Measurements from ENCODE around the gene NDP. TPM values are rescaled to one million over a fixed set of nuclear protein-coding genes. Genes with fewer than 3 reads are reported as not detected.
"Not testable (repeated sequence)": the region's sequence is repeated elsewhere in the genome, so short reads cannot be mapped to it uniquely, and the experiment has no call there.

The NDP gene
- total RNA-seq, 4 donors from 2014 or later: not detected

DNA sequence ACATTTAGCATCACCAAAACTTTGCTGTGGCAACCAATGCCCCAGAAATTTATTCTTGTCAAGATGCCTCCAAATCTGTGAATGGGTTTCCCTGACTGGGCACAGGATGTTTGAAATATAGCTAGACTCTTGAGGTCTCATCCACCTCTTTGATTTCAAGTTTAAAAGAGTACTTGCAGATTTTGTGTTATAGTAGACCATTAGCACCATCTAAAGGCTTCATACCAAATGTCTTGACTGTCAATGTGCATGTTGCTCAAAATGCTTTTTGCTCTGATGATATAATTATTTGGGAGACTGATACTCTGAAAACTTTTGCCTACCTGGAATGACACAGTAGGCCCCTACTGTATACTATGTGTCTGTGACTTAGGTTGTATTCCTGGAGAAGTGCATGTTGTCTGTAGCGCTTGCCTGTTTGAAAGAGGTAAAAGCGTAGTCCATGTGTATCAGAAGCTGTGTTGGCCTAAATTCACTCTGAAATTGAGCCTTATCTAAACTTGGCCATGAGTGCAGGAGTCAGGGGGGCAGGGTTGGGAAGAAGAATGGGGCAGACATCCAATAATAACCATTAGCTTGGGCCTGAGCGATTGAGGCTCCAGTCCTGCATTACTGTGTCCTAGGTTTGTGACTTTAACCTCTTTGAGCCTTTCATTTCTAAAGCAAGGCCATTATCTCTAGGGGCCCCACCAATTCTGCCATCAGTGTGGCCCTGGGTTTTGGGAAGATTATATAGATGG, 33.8 kb downstream of the NDP start:
- no peaks in the 10 kb centered on the region for H3K9me3 ChIP-seq
- intact Hi-C loops (cut with DNase I): no loop called here
- no peak for DNase-seq
- TF ChIP-seq POLR2A (IDR thresholded peaks at IDR 0.05): no peak
- TF ChIP-seq, protein P1, sequence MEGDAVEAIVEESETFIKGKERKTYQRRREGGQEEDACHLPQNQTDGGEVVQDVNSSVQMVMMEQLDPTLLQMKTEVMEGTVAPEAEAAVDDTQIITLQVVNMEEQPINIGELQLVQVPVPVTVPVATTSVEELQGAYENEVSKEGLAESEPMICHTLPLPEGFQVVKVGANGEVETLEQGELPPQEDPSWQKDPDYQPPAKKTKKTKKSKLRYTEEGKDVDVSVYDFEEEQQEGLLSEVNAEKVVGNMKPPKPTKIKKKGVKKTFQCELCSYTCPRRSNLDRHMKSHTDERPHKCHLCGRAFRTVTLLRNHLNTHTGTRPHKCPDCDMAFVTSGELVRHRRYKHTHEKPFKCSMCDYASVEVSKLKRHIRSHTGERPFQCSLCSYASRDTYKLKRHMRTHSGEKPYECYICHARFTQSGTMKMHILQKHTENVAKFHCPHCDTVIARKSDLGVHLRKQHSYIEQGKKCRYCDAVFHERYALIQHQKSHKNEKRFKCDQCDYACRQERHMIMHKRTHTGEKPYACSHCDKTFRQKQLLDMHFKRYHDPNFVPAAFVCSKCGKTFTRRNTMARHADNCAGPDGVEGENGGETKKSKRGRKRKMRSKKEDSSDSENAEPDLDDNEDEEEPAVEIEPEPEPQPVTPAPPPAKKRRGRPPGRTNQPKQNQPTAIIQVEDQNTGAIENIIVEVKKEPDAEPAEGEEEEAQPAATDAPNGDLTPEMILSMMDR (IDR thresholded peaks at IDR 0.05): no peak
- WGBS, 2 donors: 88 to 90% methylated on average over 3 of the region's 3 CpGs
- H3K27me3 ChIP-seq: no peaks in the 10 kb centered on the region
- no peak overlapping the region for H3K4me3 ChIP-seq
- no peak overlapping the region for H3K27ac ChIP-seq
- H3K36me3 ChIP-seq: no peaks in the 10 kb centered on the region
- no peaks in the 10 kb centered on the region for H3K4me1 ChIP-seq

DNA sequence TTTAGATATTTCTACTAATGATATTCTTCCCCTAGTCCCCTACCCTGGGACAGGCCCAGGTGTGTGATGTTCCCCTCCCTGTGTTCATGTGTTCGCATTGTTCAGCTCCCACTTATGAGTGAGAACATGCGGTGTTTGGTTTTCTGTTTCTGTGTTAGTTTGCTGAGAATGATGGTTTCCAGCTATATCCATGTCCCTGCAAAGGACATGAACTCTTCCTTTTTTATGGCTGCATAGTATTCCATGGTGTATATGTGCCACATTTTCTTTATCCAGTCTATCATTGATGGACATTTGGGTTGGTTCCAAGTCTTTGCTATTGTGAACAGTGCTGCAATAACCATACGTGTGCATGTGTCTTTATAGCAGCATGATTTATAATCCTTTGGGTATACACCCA, 51.2 kb downstream of the NDP start:
- H3K4me3 ChIP-seq; H3K4me1 ChIP-seq; H3K27me3 ChIP-seq; H3K9me3 ChIP-seq; DNase-seq; H3K27ac ChIP-seq; intact Hi-C loops (cut with DNase I); H3K36me3 ChIP-seq: not testable (repeated sequence)
- WGBS, 2 donors: 81 to 89% methylated on average over 3 of the region's 3 CpGs

DNA sequence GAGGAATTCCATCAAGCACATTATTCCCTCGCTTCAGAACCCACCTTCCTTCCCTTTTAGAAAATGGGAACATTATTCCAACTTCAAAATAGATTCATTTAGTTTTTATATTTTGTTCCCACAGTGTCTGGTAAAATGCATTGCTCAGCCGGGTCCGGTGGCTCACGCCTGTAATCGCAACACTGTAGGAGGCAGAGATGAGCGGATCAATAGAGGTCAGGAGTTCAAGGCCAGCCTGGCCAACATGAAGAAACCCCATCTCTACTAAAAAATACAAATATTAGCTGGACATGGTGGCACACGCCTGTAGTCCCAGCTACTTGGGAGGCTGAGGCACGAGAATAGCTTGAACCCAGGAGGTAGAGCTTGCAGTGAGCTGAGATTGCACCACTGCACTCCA, 62.4 kb downstream of the NDP start:
- H3K9me3 ChIP-seq; H3K27ac ChIP-seq; DNase-seq; H3K36me3 ChIP-seq; H3K4me1 ChIP-seq; H3K27me3 ChIP-seq; H3K4me3 ChIP-seq; intact Hi-C loops (cut with DNase I): not testable (repeated sequence)
- WGBS, 2 donors: 60 to 77% methylated on average over 1 to 8 of the region's 8 CpGs

DNA sequence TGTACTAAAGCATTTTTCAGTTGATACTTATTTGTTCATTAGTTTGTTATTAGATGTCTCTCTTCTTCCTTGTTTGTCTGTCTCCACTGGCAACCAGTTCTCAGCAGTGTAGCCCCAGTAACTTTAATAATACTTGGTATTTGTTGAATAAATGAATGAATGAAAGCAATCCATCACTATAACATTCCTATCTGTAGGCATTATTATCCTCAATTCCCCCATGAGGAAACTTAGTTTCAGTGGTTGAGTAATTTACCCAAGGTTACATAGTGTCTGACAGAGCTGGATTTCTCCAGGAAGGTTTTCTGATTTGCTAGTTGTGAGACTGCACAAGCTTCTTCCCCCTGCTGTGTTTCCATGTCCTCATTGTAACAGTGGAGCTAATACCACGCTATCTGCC, 63.2 kb downstream of the NDP start:
- intact Hi-C loops (cut with DNase I): no loop called here
- DNase-seq: no peak
- Histone ChIP-seq H3K36me3 (no peaks in the 10 kb centered on the region), H3K27ac (no peak overlapping the region), H3K4me3 (no peak overlapping the region), H3K27me3 (no peaks in the 10 kb centered on the region), H3K4me1 (no peaks in the 10 kb centered on the region), H3K9me3 (no peaks in the 10 kb centered on the region)
- 22% methylated on average over 1 of the region's 1 CpG; no CpG with 5 or more reads in 1 of the 2 donors for WGBS, 2 donors
- TF ChIP-seq, protein P1 (IDR thresholded peaks at IDR 0.05): no peak
- no peak for TF ChIP-seq POLR2A (IDR thresholded peaks at IDR 0.05)

DNA sequence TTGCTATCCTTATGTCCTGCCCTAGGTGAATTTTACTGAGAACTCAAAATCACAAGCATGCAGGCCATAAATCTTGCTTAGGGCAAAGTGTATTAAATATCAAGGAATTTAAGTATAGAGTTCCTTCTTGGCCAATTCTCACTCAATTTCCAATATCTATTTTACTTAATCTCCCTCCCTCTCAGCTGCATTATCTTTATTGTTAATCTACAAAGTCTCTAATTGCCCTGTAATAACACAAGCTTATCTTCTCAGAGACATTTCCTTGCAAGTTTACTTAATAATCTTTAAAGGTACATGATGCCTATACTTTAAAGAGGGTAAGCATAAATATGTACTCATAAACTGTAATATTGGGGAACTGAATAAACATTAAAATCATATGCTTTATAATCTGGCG, 64.0 kb downstream of the NDP start:
- TF ChIP-seq, protein P1 (IDR thresholded peaks at IDR 0.05): no peak
- TF ChIP-seq POLR2A (IDR thresholded peaks at IDR 0.05): no peak
- no peak overlapping the region for H3K4me3 ChIP-seq
- intact Hi-C loops (cut with DNase I): no loop called here
- no peak overlapping the region for H3K27ac ChIP-seq
- H3K4me1 ChIP-seq: no peaks in the 10 kb centered on the region
- H3K9me3 ChIP-seq: no peaks in the 10 kb centered on the region
- H3K36me3 ChIP-seq: no peaks in the 10 kb centered on the region
- no peaks in the 10 kb centered on the region for H3K27me3 ChIP-seq
- 85 to 93% methylated on average over 1 of the region's 1 CpG for WGBS, 2 donors
- DNase-seq: no peak

DNA sequence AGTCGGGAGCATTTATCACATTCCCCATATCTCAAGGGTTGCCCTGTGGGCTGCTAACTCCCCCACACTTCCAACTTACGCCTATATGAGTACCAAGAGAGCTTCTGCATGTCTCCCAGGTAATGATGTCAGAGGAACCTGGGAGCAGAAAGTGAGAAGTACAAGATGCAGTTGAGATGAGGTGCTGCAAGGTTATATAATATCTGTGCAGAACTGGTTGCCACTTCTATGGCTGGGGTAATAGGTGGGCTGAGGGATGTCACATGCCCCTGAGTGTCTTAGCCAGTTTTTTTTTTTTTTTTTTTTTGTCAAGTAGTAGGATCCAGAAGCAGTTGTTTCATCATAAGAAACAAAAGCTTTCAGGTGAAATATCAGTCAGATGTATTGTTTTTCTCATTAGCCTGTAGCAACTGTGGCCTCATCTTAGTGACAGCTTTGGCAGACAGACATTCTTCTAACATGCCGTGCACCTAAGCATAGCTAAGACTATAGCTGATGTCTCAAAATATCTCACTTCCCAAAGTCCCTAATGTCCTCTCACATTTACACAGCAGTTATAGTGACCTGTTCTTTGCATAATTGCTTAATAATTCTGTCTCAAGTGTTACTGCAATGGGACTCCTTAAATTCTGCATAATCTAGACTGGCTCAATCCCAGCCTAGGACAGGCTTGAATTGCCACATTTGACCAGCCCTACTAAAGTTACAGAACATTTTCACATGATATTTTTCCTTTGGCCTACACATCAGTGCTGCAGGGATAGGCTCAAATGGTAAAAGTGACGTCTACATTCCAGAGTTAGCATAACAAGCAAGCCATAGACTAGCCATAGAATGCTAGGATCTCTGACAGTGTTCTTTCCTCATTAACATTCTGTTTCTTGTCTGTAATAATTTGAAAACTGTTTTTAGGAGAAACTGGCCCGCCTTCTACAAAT, 73.0 kb downstream of the NDP start:
- DNase-seq: no peak
- 47 to 97% methylated on average over 5 of the region's 5 CpGs for WGBS, 2 donors
- Histone ChIP-seq H3K27ac (no peak overlapping the region), H3K9me3 (no peaks in the 10 kb centered on the region), H3K4me3 (no peak overlapping the region), H3K4me1 (no peaks in the 10 kb centered on the region), H3K27me3 (no peaks in the 10 kb centered on the region), H3K36me3 (no peaks in the 10 kb centered on the region)
- no peak for TF ChIP-seq POLR2A (IDR thresholded peaks at IDR 0.05)
- TF ChIP-seq, protein P1 (IDR thresholded peaks at IDR 0.05): no peak
- intact Hi-C loops (cut with DNase I): no loop called here
